ENCODE data around the gene TXNDC11. TPM values are rescaled to one million over a fixed set of nuclear protein-coding genes. Genes with fewer than 3 reads are reported as not detected.
A peak's percentile ranks its signal among the peaks of the same experiment; 100 is the strongest.

TXNDC11 gene
- total and polyA plus RNA-seq, 3 experiments from 2014 or later, result 32.8 to 57.8 (median 38.8) TPM

DNA sequence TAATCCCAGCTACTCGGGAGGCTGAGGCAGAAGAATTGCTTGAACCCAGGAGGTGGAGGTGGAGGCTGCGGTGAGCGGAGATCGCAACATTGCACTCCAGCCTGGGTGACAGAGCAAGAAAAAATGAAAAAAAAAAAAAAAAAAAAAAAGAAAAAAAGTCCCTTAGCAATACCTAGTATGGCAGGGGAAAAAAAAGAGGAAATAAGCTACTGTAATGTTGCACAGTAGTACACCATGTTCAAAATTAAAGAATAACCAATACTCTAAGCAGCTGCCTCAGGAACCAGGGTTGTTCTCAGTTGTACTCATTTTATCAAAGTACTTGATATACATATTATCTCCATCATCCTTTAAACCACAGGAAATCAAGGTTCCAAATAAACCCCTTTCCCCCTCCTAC, 17.3 kb upstream of the TXNDC11 start:
- Mint-ChIP-seq H3K27ac (peak overlapping the region in 2 of 8 donors; percentile 82 to 89), H3K27me3 (no peaks in the 10 kb centered on the region), H3K36me3 (peaks cover 7 to 88% (median 40%) of the 10 kb centered on the region in 3 donors), H3K4me3 (no peak overlapping the region), H3K9me3 (no peaks in the 10 kb centered on the region), H3K4me1 (no peaks in the 10 kb centered on the region)
- Histone ChIP-seq H3K4me3 (ENCODE audit: low read length) (no peak overlapping the region), H3K9me3 (ENCODE audit: low read length) (no peaks in the 10 kb centered on the region), H3K27ac (ENCODE audit: low read depth, low read length) (no peak overlapping the region), H3K36me3 (ENCODE audit: insufficient read depth, low read length) (peaks cover 64% of the 10 kb centered on the region), H3K4me1 (ENCODE audit: insufficient read depth, low read length) (no peaks in the 10 kb centered on the region), H3K27me3 (ENCODE audit: insufficient read depth, low read length, poor library complexity, severe bottlenecking) (no peaks in the 10 kb centered on the region)
- ChIA-PET CTCF (interaction anchor here (1.4 kb wide), 1 partner anchor 26 kb away, joined by 3 read pairs; no protein-coding TSS in a partner anchor), POLR2A (interaction anchor here (0.6 kb wide), 1 partner anchor 8 kb away, joined by 3 read pairs; no protein-coding TSS in a partner anchor)
- DNase-seq, result no peak

GRCh38 chr16:11759163-11759834, 16.6 kb upstream of the TXNDC11 start:
- H3K27ac ChIP-seq (ENCODE audit: low read depth, low read length), result no peak overlapping the region
- ChIA-PET CTCF (interaction anchor here (1.4 kb wide), 2 partner anchors 27 to 38 kb away, joined by 3 to 4 read pairs; partner anchors contain the start of gene ZC3H7A), POLR2A (no interaction called here)
- H3K27me3 ChIP-seq (ENCODE audit: insufficient read depth, low read length, poor library complexity, severe bottlenecking), result no peaks in the 10 kb centered on the region
- Mint-ChIP-seq H3K36me3 (peaks cover 7 to 83% (median 37%) of the 10 kb centered on the region in 3 donors), H3K27me3 (no peaks in the 10 kb centered on the region), H3K9me3 (no peaks in the 10 kb centered on the region), H3K4me3 (no peak overlapping the region), H3K27ac (peak overlapping the region in 2 of 8 donors; percentile 61 to 70), H3K4me1 (no peaks in the 10 kb centered on the region)
- peaks cover 64% of the 10 kb centered on the region for H3K36me3 ChIP-seq (ENCODE audit: insufficient read depth, low read length)
- DNase-seq, result no peak
- no peaks in the 10 kb centered on the region for H3K9me3 ChIP-seq (ENCODE audit: low read length)
- no peaks in the 10 kb centered on the region for H3K4me1 ChIP-seq (ENCODE audit: insufficient read depth, low read length)
- H3K4me3 ChIP-seq (ENCODE audit: low read length), result no peak overlapping the region

DNA sequence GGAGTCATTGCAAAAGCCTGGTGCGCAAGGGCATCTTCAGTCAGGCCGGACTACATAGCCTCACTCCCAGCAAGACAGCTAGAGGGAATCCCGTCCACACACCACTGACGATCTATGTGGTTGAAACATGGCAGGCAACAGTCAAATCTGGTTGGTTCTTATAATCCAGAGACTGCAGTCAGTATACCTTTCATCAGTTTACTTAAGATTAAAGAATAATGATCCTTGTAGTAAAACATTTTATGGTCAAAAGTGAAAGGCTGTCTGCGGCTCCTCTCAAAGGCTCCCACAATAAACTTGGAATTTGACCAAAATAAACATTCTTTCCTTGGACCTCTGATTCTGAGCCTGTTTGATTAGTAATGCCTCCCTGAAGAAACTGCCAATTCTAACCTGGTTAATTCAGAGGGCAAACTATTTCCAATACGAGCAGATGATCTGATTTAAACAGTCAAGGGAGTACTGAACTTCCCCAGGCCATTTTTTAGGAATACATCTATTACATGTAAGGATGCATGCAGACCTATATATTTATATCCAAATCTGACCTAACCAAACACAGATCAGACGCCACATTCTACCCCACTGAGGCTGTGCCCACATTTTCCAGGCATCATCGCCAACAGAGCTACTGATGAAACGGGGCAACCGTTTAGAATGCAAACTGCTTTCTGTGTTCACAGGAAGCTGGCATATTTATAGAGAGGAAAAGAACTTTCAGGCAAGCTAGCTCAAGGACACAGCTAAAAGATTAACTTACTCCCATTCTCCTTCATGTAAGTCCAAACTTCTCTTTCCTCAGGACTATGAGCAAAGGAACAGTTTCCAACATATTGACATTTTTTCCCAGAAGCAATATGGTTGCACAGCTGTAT, 15.3 kb upstream of the TXNDC11 start:
- Histone ChIP-seq H3K27me3 (ENCODE audit: insufficient read depth, low read length, poor library complexity, severe bottlenecking) (no peaks in the 10 kb centered on the region), H3K9me3 (ENCODE audit: low read length) (no peaks in the 10 kb centered on the region), H3K4me1 (ENCODE audit: insufficient read depth, low read length) (no peaks in the 10 kb centered on the region), H3K36me3 (ENCODE audit: insufficient read depth, low read length) (peaks cover 65% of the 10 kb centered on the region), H3K27ac (ENCODE audit: low read depth, low read length) (no peak overlapping the region), H3K4me3 (ENCODE audit: low read length) (no peak overlapping the region)
- Mint-ChIP-seq H3K4me1 (no peaks in the 10 kb centered on the region), H3K4me3 (no peak overlapping the region), H3K27ac (peak overlapping the region in 3 of 8 donors; percentile 17 to 43 (median 39)), H3K27me3 (no peaks in the 10 kb centered on the region), H3K9me3 (no peaks in the 10 kb centered on the region), H3K36me3 (peaks cover 11 to 83% (median 34%) of the 10 kb centered on the region in 3 donors)
- ChIA-PET CTCF (interaction anchor here (0.7 to 1.4 kb wide), 2 partner anchors 14 to 40 kb away, joined by 3 to 4 read pairs; partner anchors contain the start of gene ZC3H7A), POLR2A (no interaction called here)
- DNase-seq, result no peak

GRCh38 chr16:11756248-11756647, 13.6 kb upstream of the TXNDC11 start:
- no peaks in the 10 kb centered on the region for H3K9me3 Mint-ChIP-seq
- H3K36me3 Mint-ChIP-seq, result peaks cover 10 to 79% (median 23%) of the 10 kb centered on the region in 3 donors
- peaks cover 57% of the 10 kb centered on the region for H3K36me3 ChIP-seq (ENCODE audit: insufficient read depth, low read length)
- H3K27ac Mint-ChIP-seq, result peak overlapping the region in 2 of 8 donors; percentile 2 to 90
- no peaks in the 10 kb centered on the region for H3K4me1 Mint-ChIP-seq
- DNase-seq, result no peak
- no peaks in the 10 kb centered on the region for H3K27me3 ChIP-seq (ENCODE audit: insufficient read depth, low read length, poor library complexity, severe bottlenecking)
- H3K4me1 ChIP-seq (ENCODE audit: insufficient read depth, low read length), result no peaks in the 10 kb centered on the region
- no peaks in the 10 kb centered on the region for H3K27me3 Mint-ChIP-seq
- H3K27ac ChIP-seq (ENCODE audit: low read depth, low read length), result no peak overlapping the region
- CTCF ChIA-PET, result no interaction called here
- no peak overlapping the region for H3K4me3 ChIP-seq (ENCODE audit: low read length)
- H3K4me3 Mint-ChIP-seq, result no peak overlapping the region
- POLR2A ChIA-PET, result no interaction called here
- H3K9me3 ChIP-seq (ENCODE audit: low read length), result no peaks in the 10 kb centered on the region

GRCh38 chr16:11755022-11755760, 12.5 kb upstream of the TXNDC11 start:
- no peak for DNase-seq
- CTCF ChIA-PET, result no interaction called here
- Mint-ChIP-seq H3K9me3 (no peaks in the 10 kb centered on the region), H3K36me3 (peaks cover 11 to 79% (median 23%) of the 10 kb centered on the region in 3 donors), H3K4me1 (no peaks in the 10 kb centered on the region), H3K27ac (peak overlapping the region in 1 of 8 donors; percentile 6), H3K4me3 (no peak overlapping the region), H3K27me3 (no peaks in the 10 kb centered on the region)
- POLR2A ChIA-PET, result interaction anchor here (0.7 kb wide), 1 partner anchor 463 kb away, joined by 3 read pairs; no protein-coding TSS in a partner anchor
- Histone ChIP-seq H3K9me3 (ENCODE audit: low read length) (no peaks in the 10 kb centered on the region), H3K4me1 (ENCODE audit: insufficient read depth, low read length) (no peaks in the 10 kb centered on the region), H3K4me3 (ENCODE audit: low read length) (no peak overlapping the region), H3K27me3 (ENCODE audit: insufficient read depth, low read length, poor library complexity, severe bottlenecking) (no peaks in the 10 kb centered on the region), H3K36me3 (ENCODE audit: insufficient read depth, low read length) (peaks cover 53% of the 10 kb centered on the region), H3K27ac (ENCODE audit: low read depth, low read length) (no peak overlapping the region)

DNA sequence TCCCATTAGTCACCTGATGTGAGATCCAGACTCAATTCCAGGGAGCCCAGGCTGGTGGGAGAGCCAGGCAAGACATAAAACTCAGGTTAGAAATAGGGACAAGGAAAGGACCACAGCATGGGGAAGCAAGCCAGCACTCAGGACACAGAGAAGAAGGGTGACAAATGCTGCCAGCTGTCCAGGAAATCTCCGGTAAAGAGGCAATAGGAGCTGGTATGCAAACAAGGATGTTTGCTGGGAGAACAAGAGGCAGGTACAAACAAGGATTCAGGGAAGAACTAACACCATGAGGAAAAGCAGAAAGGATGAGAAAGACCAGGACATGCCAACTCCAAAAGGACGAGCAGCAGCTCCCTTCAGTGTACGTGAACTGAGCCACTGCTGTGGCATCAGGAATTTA, 10.2 kb upstream of the TXNDC11 start:
- H3K27ac Mint-ChIP-seq, result peak overlapping the region in 4 of 8 donors; percentile 30 to 85 (median 47)
- H3K27me3 ChIP-seq (ENCODE audit: insufficient read depth, low read length, poor library complexity, severe bottlenecking), result no peaks in the 10 kb centered on the region
- no peaks in the 10 kb centered on the region for H3K9me3 Mint-ChIP-seq
- H3K4me1 ChIP-seq (ENCODE audit: insufficient read depth, low read length), result no peaks in the 10 kb centered on the region
- no peak overlapping the region for H3K4me3 Mint-ChIP-seq
- no peak overlapping the region for H3K4me3 ChIP-seq (ENCODE audit: low read length)
- H3K36me3 Mint-ChIP-seq, result peaks cover 15 to 71% (median 21%) of the 10 kb centered on the region in 3 donors
- no peaks in the 10 kb centered on the region for H3K27me3 Mint-ChIP-seq
- no peaks in the 10 kb centered on the region for H3K4me1 Mint-ChIP-seq
- DNase-seq, result no peak
- H3K27ac ChIP-seq (ENCODE audit: low read depth, low read length), result no peak overlapping the region
- CTCF ChIA-PET, result no interaction called here
- H3K36me3 ChIP-seq (ENCODE audit: insufficient read depth, low read length), result peaks cover 38% of the 10 kb centered on the region
- H3K9me3 ChIP-seq (ENCODE audit: low read length), result no peaks in the 10 kb centered on the region
- POLR2A ChIA-PET, result interaction anchor here (0.5 kb wide), 1 partner anchor 32 kb away, joined by 6 read pairs; no protein-coding TSS in a partner anchor

GRCh38 chr16:11750056-11750455, 7.4 kb upstream of the TXNDC11 start:
- no peaks in the 10 kb centered on the region for H3K9me3 ChIP-seq (ENCODE audit: low read length)
- H3K36me3 ChIP-seq (ENCODE audit: insufficient read depth, low read length), result peaks cover 19% of the 10 kb centered on the region
- CTCF ChIA-PET, result interaction anchor here (1.1 kb wide), 1 partner anchor 36 kb away, joined by 3 read pairs; no protein-coding TSS in a partner anchor
- H3K4me1 Mint-ChIP-seq, result no peaks in the 10 kb centered on the region
- H3K36me3 Mint-ChIP-seq, result peaks cover 12 to 48% (median 15%) of the 10 kb centered on the region in 3 donors
- no peaks in the 10 kb centered on the region for H3K27me3 ChIP-seq (ENCODE audit: insufficient read depth, low read length, poor library complexity, severe bottlenecking)
- H3K27ac Mint-ChIP-seq, result peak overlapping the region in 5 of 8 donors; percentile 19 to 71 (median 27)
- POLR2A ChIA-PET, result no interaction called here
- H3K4me3 ChIP-seq (ENCODE audit: low read length), result no peak overlapping the region
- no peak for DNase-seq
- H3K9me3 Mint-ChIP-seq, result no peaks in the 10 kb centered on the region
- no peaks in the 10 kb centered on the region for H3K27me3 Mint-ChIP-seq
- H3K4me1 ChIP-seq (ENCODE audit: insufficient read depth, low read length), result no peaks in the 10 kb centered on the region
- no peak overlapping the region for H3K4me3 Mint-ChIP-seq
- no peak overlapping the region for H3K27ac ChIP-seq (ENCODE audit: low read depth, low read length)
